Activated CD4-positive, alpha-beta T cell treated with anti-CD3 and anti-CD28 coated beads, Interleukin-2, amount 10 ng/mL, durations not matched to agents 24 days and 14 days (primary cell): ENCODE results near the gene OR2H2. TPM values are rescaled to one million over a fixed set of nuclear protein-coding genes. Genes with fewer than 3 reads are reported as not detected.

ENCODE experiments used
- DNase-seq: peaks from one replicate; pipeline ENCODE4 v3.0.0; 2022
- H3K27ac Mint-ChIP-seq: one replicate; pipeline ENCODE4 v1.8.0; 2022; ENCODE audit warnings: mild to moderate bottlenecking, mixed read lengths
- H3K27me3 Mint-ChIP-seq: one replicate; pipeline ENCODE4 v1.8.0; 2022; ENCODE audit warnings: mixed read lengths
- H3K36me3 Mint-ChIP-seq: one replicate; pipeline ENCODE4 v1.8.0; 2022; ENCODE audit warnings: low read depth, mild to moderate bottlenecking, mixed read lengths
- H3K4me1 Mint-ChIP-seq: one replicate; pipeline ENCODE4 v1.8.0; 2021; ENCODE audit warnings: mixed read lengths
- H3K4me3 Mint-ChIP-seq: one replicate; pipeline ENCODE4 v1.8.0; 2022; ENCODE audit warnings: mild to moderate bottlenecking, moderate library complexity, mixed read lengths
- H3K9me3 Mint-ChIP-seq: one replicate; pipeline ENCODE4 v1.8.0; 2021; ENCODE audit warnings: mixed read lengths
- intact Hi-C: fragments of 100-400 bp; cut with micrococcal nuclease; formaldehyde crosslinking; loops from one replicate; pipeline ENCODE4 v1.15.1; 2023
- total RNA-seq: library from RNA; stranded (reverse); gene quantifications from 2 replicates; pipeline ENCODE4 v1.2.3, GENCODE V29; 2022

The OR2H2 gene
- total RNA-seq, 1 donor from 2014 or later: not detected

- Mint-ChIP-seq H3K4me1 (no peaks in the 10 kb centered on the region), H3K27me3 (no peaks in the 10 kb centered on the region), H3K4me3 (no peak overlapping the region), H3K36me3 (peaks cover 18% of the 10 kb centered on the region), H3K27ac (no peak overlapping the region), H3K9me3 (no peaks in the 10 kb centered on the region)
- intact Hi-C loops: no loop called here
- no peak for DNase-seq
Observed at GRCh38 chr6:29603456-29603855, 18.5 kb downstream of the OR2H2 start.

- Mint-ChIP-seq H3K36me3 (peaks cover 18% of the 10 kb centered on the region), H3K4me1 (no peaks in the 10 kb centered on the region), H3K9me3 (no peaks in the 10 kb centered on the region), H3K4me3 (no peak overlapping the region), H3K27ac (no peak overlapping the region), H3K27me3 (no peaks in the 10 kb centered on the region)
- intact Hi-C loops: no loop called here
- no peak for DNase-seq
Observed at GRCh38 chr6:29603930-29604329, 19.0 kb downstream of the OR2H2 start.

GRCh38 chr6:29608131-29608530 is 23.2 kb downstream of the OR2H2 start:
- DNase-seq: no peak
- Mint-ChIP-seq H3K4me3 (no peak overlapping the region), H3K4me1 (no peaks in the 10 kb centered on the region), H3K9me3 (no peaks in the 10 kb centered on the region), H3K27me3 (no peaks in the 10 kb centered on the region), H3K36me3 (peaks cover 26% of the 10 kb centered on the region), H3K27ac (no peak overlapping the region)
- intact Hi-C loops: no loop called here

GRCh38 chr6:29610540-29610939 is 25.6 kb downstream of the OR2H2 start:
- no peak for DNase-seq
- Mint-ChIP-seq H3K27me3 (no peaks in the 10 kb centered on the region), H3K27ac (no peak overlapping the region), H3K36me3 (peaks cover 25% of the 10 kb centered on the region), H3K9me3 (no peaks in the 10 kb centered on the region), H3K4me3 (no peak overlapping the region), H3K4me1 (no peaks in the 10 kb centered on the region)
- intact Hi-C loops: no loop called here

GRCh38 chr6:29611426-29611825 is 26.5 kb downstream of the OR2H2 start:
- Mint-ChIP-seq H3K9me3 (no peaks in the 10 kb centered on the region), H3K27ac (no peak overlapping the region), H3K4me1 (no peaks in the 10 kb centered on the region), H3K36me3 (peaks cover 20% of the 10 kb centered on the region), H3K27me3 (no peaks in the 10 kb centered on the region), H3K4me3 (no peak overlapping the region)
- intact Hi-C loops: no loop called here
- DNase-seq: no peak

GRCh38 chr6:29617782-29618554 is 33.0 kb downstream of the OR2H2 start:
- H3K4me3 Mint-ChIP-seq: no peak overlapping the region
- no peaks in the 10 kb centered on the region for H3K27me3 Mint-ChIP-seq
- peaks cover 21% of the 10 kb centered on the region for H3K36me3 Mint-ChIP-seq
- no peak overlapping the region for H3K27ac Mint-ChIP-seq
- no peaks in the 10 kb centered on the region for H3K9me3 Mint-ChIP-seq
- H3K4me1 Mint-ChIP-seq: no peaks in the 10 kb centered on the region
- DNase-seq: no peak
- intact Hi-C loops: no loop called here

- H3K4me3 Mint-ChIP-seq: no peak overlapping the region
- no peak for DNase-seq
- H3K36me3 Mint-ChIP-seq: peaks cover 18% of the 10 kb centered on the region
- intact Hi-C loops: no loop called here
- H3K27me3 Mint-ChIP-seq: peaks cover 2% of the 10 kb centered on the region
- no peak overlapping the region for H3K27ac Mint-ChIP-seq
- no peaks in the 10 kb centered on the region for H3K9me3 Mint-ChIP-seq
- no peaks in the 10 kb centered on the region for H3K4me1 Mint-ChIP-seq
Observed at GRCh38 chr6:29619578-29620160, 34.7 kb downstream of the OR2H2 start.

GRCh38 chr6:29620630-29621029 is 35.7 kb downstream of the OR2H2 start:
- DNase-seq: no peak
- Mint-ChIP-seq H3K36me3 (peaks cover 18% of the 10 kb centered on the region), H3K9me3 (no peaks in the 10 kb centered on the region), H3K27ac (no peak overlapping the region), H3K4me1 (no peaks in the 10 kb centered on the region), H3K27me3 (peaks cover 8% of the 10 kb centered on the region), H3K4me3 (no peak overlapping the region)
- intact Hi-C loops: no loop called here

GRCh38 chr6:29624520-29624961 is 39.6 kb downstream of the OR2H2 start:
- no peaks in the 10 kb centered on the region for H3K9me3 Mint-ChIP-seq
- peaks cover 17% of the 10 kb centered on the region for H3K36me3 Mint-ChIP-seq
- intact Hi-C loops: no loop called here
- no peak overlapping the region for H3K4me3 Mint-ChIP-seq
- H3K4me1 Mint-ChIP-seq: peaks cover 15% of the 10 kb centered on the region
- no peak for DNase-seq
- H3K27ac Mint-ChIP-seq: no peak overlapping the region
- H3K27me3 Mint-ChIP-seq: peaks cover 31% of the 10 kb centered on the region

- Mint-ChIP-seq H3K27me3 (peaks cover 36% of the 10 kb centered on the region), H3K4me1 (peaks cover 18% of the 10 kb centered on the region), H3K9me3 (no peaks in the 10 kb centered on the region), H3K4me3 (no peak overlapping the region), H3K36me3 (peaks cover 15% of the 10 kb centered on the region), H3K27ac (no peak overlapping the region)
- DNase-seq: no peak
- intact Hi-C loops: no loop called here
Observed at GRCh38 chr6:29625337-29625930, 40.5 kb downstream of the OR2H2 start.

- intact Hi-C loops: no loop called here
- peaks cover 51% of the 10 kb centered on the region for H3K27me3 Mint-ChIP-seq
- H3K36me3 Mint-ChIP-seq: peaks cover 11% of the 10 kb centered on the region
- H3K4me1 Mint-ChIP-seq: peaks cover 32% of the 10 kb centered on the region
- H3K9me3 Mint-ChIP-seq: no peaks in the 10 kb centered on the region
- DNase-seq: no peak
- H3K27ac Mint-ChIP-seq: peak overlapping the region; percentile 12
- H3K4me3 Mint-ChIP-seq: peak overlapping the region; percentile 96
Observed at GRCh38 chr6:29626948-29627754, 42.2 kb downstream of the OR2H2 start.

GRCh38 chr6:29627755-29628418 is 43.0 kb downstream of the OR2H2 start:
- Mint-ChIP-seq H3K27ac (peak overlapping the region; percentile 65), H3K4me3 (peak overlapping the region; percentile 96), H3K27me3 (peaks cover 51% of the 10 kb centered on the region), H3K4me1 (peaks cover 33% of the 10 kb centered on the region), H3K36me3 (peaks cover 11% of the 10 kb centered on the region), H3K9me3 (no peaks in the 10 kb centered on the region)
- DNase-seq: peak; percentile 78
- intact Hi-C loops: no loop called here

GRCh38 chr6:29628419-29629281 is 43.7 kb downstream of the OR2H2 start:
- DNase-seq: peak; percentile 86
- intact Hi-C loops: no loop called here
- H3K36me3 Mint-ChIP-seq: peaks cover 11% of the 10 kb centered on the region
- peaks cover 56% of the 10 kb centered on the region for H3K27me3 Mint-ChIP-seq
- no peaks in the 10 kb centered on the region for H3K9me3 Mint-ChIP-seq
- peak overlapping the region; percentile 96 for H3K4me3 Mint-ChIP-seq
- H3K4me1 Mint-ChIP-seq: peaks cover 39% of the 10 kb centered on the region
- H3K27ac Mint-ChIP-seq: peak overlapping the region; percentile 65
